ENCODE results near the gene NNAT. TPM values are rescaled to one million over a fixed set of nuclear protein-coding genes. Genes with fewer than 3 reads are reported as not detected.
"Not testable (repeated sequence)": the region's sequence is repeated elsewhere in the genome, so short reads cannot be mapped to it uniquely, and the experiment has no call there.

NNAT gene, protein sequence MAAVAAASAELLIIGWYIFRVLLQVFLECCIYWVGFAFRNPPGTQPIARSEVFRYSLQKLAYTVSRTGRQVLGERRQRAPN
- under 1 TPM; 0.23 to 0.36 TPM for total RNA-seq

DNA sequence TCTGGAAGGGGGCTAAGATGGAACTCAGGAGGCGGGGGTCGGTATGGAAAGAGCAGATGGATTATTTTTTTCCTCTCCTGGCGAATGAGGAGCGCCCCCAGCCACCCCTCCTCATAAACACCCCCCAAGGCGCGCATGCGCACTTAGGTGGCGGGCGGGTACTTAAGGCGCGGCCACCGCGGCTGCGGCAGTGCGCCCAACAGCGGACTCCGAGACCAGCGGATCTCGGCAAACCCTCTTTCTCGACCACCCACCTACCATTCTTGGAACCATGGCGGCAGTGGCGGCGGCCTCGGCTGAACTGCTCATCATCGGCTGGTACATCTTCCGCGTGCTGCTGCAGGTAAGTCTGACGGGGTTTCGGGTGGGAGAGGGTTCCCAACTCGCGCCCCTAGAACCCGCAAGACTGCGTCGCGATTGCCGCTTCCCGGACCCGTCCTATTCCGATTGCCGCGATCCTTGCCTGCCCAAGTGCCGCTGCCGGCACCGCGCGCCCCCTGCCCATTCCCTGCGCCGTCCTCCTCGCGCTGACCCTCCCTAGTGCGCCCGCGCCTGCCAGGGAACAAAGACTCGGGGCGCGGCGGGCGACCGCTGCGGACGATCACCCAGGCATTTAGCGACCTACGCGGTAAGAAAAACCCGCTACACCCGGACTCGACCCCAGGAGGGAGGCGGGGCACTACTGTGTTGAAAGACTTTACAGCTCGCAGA lies at the start of gene NNAT:
TSS of gene NNAT (plus strand) at position 190 of the 711 bp plus-strand sequence. CDS start at position 272, 82 bp downstream.
- peak; percentile 15 for DNase-seq
- Mint-ChIP-seq H3K27me3 (no peaks in the 10 kb centered on the region), H3K4me1 (peaks cover 42% of the 10 kb centered on the region), H3K27ac (no peak within 1 kb of the TSS), H3K9me3 (no peaks in the 10 kb centered on the region), H3K4me3 (peak within 1 kb of the TSS; percentile 73), H3K36me3 (peaks cover 11% of the 10 kb centered on the region)

DNA sequence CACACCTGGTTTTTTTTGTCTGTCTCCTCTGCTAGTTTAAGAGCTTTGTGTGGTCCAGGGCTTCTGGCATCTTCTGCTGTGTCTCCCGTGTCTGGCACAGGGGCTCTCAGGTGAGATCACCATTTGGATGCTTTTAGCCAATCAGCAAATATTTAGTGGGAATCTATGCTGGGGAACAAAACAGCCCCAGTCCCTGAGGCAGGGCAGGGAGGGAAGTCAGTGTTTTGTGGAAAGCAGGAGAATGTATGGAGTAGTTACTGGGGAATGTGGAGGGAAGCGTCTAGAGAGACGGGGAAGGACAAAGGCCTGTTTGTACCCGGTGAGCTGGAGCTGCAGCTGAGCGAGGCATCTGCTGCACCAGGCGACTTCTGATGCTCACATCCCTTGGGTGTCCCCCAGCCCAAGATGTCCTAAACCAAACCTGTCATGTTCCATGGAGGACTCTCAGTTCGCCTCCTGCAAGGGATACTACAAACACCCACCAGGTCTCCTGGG lies 49.3 kb upstream of the NNAT start:
- H3K9me3 Mint-ChIP-seq, result no peaks in the 10 kb centered on the region
- no peak overlapping the region for H3K27ac Mint-ChIP-seq

DNA sequence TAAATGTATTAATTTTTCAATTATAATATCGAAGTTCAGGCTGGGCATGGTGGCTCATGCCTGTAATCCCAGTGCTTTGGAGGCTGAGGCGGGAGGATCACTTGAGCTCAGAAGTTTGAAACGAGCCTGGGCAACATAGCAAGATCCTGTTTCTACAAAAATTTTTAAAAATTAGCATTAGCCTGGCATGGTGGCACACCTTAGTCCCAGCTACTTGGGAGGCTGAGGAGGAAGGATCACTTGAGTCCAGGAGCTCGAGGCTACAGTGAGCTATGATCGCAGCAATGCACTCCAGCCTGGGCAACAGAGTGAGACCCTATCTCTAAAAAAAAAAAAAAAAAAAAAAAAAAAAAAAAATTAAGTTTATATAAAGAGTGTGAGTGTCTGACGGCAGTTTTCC lies 48.6 kb upstream of the NNAT start:
- H3K4me1 Mint-ChIP-seq, H3K27me3 Mint-ChIP-seq, DNase-seq, H3K4me3 Mint-ChIP-seq, H3K9me3 Mint-ChIP-seq, H3K36me3 Mint-ChIP-seq, H3K27ac Mint-ChIP-seq: not testable (repeated sequence)

More for the DNA sequence above, 49.3 kb upstream of the NNAT start:
- Mint-ChIP-seq H3K4me1 (no peaks in the 10 kb centered on the region), H3K27me3 (no peaks in the 10 kb centered on the region), H3K36me3 (no peaks in the 10 kb centered on the region), H3K4me3 (no peak overlapping the region)
- DNase-seq, result no peak

DNA sequence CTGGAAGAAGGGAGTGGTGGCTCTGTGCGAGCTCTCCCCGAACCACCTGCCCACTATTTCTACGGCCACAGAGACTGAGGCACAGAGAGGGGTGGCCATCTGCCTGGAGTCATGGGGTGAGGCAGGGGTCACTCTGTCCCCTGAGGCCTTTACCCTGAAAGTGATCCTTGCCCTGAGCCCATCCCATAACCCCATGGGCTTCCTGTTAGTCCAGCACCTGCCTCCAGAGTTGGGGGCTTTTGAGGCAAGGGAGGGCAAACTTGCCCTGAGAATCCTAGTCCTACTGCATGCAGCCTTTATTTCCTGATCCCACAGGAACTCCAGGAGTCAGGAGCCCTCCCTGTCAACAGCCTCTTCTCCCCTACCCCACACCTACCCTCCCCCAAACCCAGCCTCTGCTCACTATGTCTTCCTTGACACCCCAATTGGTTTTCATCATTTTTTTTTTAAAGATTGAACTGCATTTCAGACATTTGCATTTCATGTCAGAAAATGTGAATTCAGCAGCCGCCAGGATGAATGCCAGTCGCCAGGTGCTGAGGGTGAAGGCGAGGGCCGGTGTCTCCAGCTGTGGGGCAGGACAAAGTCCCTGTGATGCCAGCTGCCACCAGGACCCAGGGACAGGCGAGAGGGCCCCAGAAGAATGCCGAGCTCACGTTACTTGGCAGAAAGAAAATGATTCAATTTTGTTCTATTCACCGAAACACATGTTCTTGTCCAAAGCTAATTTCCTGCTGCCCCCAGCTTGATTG lies 47.6 kb upstream of the NNAT start:
- H3K4me1 Mint-ChIP-seq, result no peaks in the 10 kb centered on the region
- H3K36me3 Mint-ChIP-seq, result no peaks in the 10 kb centered on the region
- no peak overlapping the region for H3K4me3 Mint-ChIP-seq
- H3K27ac Mint-ChIP-seq, result no peak overlapping the region
- DNase-seq, result no peak
- H3K27me3 Mint-ChIP-seq, result no peaks in the 10 kb centered on the region
- H3K9me3 Mint-ChIP-seq, result no peaks in the 10 kb centered on the region

DNA sequence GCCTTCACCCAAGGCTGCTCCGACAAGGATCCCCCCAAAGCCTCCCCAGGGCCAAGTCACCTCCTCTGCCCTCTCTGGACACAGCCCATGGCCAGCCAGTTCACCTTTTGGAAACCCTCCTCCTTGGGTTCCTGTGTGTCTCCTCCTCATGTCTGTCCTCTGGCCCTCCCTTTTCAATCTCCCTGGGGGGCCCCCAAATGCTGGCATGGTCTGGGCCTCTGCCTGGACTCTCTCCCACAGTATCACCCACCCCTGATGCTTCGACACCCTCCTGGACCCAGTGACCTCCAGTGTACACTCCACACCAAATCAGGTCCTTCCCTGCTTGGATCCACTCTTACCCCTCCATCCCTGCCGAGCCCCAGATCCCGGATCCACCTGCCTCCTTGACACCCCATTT lies 46.7 kb upstream of the NNAT start:
- Mint-ChIP-seq H3K4me1 (no peaks in the 10 kb centered on the region), H3K4me3 (no peak overlapping the region), H3K27ac (no peak overlapping the region), H3K9me3 (no peaks in the 10 kb centered on the region), H3K36me3 (no peaks in the 10 kb centered on the region), H3K27me3 (no peaks in the 10 kb centered on the region)
- no peak for DNase-seq

DNA sequence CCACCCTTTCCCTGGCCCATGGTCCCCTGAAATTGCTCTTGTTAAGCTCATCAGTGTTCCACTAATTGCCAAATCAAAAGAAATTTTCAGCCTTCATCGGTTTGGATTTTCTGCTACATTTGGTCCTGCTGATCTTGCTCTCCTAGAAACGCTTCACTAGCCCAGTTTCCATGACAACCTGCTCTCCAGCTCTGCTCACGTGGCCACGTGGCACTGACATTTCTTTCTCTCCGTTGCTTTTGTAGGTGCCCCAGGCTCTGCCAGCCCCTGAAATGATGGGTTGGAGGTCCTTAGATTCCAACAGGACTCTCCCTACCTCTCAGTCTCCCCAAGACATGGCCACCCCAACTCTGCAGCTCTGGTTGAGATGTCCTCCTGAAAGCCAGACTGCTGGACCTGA lies 45.8 kb upstream of the NNAT start:
- no peak overlapping the region for H3K27ac Mint-ChIP-seq
- H3K9me3 Mint-ChIP-seq, result no peaks in the 10 kb centered on the region
- no peaks in the 10 kb centered on the region for H3K36me3 Mint-ChIP-seq
- no peak for DNase-seq
- H3K4me1 Mint-ChIP-seq, result no peaks in the 10 kb centered on the region
- H3K4me3 Mint-ChIP-seq, result no peak overlapping the region
- H3K27me3 Mint-ChIP-seq, result peaks cover 7% of the 10 kb centered on the region

DNA sequence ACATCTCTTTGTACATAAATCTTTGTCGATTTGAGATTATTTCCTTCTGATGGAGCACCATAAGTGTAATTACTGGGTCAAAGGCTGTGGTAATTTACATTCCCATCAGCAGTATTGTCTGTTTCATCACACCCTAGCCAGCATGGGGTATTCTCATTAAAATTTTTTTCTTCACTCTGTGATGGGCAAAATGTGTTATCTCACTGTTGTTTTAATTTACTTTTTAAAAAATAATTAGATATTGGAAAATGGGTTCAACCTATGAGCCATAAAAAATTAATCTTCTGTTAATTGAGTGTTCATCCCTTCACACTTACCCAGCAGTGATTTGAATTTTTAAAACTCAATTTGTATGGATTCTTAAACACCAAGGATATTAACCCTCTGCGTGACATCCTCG lies 44.0 kb upstream of the NNAT start:
- Mint-ChIP-seq H3K27me3 (peaks cover 17% of the 10 kb centered on the region), H3K9me3 (peaks cover 4% of the 10 kb centered on the region), H3K36me3 (no peaks in the 10 kb centered on the region), H3K4me3 (no peak overlapping the region), H3K27ac (no peak overlapping the region), H3K4me1 (no peaks in the 10 kb centered on the region)
- no peak for DNase-seq

DNA sequence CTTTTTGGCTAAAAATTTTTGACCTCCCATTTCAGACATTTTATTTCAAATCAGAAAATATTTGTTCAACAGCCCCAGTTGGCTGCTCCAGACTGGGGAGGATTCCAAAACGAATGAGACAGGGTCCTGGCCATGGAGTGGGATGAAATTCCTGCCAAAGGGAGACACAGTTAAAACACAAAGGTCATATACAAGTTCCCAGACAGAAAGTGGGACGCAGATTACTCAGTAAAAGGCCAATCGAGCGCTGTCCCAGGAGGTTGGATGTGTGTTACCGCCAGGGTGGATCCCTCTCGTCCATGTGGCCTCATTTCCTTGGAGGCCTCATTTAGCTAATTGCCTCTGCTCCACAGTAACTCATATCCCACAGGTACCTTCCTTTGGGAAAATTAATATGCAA lies 41.8 kb upstream of the NNAT start:
- no peak overlapping the region for H3K27ac Mint-ChIP-seq
- no peaks in the 10 kb centered on the region for H3K4me1 Mint-ChIP-seq
- H3K4me3 Mint-ChIP-seq, result no peak overlapping the region
- peaks cover 4% of the 10 kb centered on the region for H3K9me3 Mint-ChIP-seq
- peaks cover 17% of the 10 kb centered on the region for H3K27me3 Mint-ChIP-seq
- no peak for DNase-seq
- no peaks in the 10 kb centered on the region for H3K36me3 Mint-ChIP-seq

DNA sequence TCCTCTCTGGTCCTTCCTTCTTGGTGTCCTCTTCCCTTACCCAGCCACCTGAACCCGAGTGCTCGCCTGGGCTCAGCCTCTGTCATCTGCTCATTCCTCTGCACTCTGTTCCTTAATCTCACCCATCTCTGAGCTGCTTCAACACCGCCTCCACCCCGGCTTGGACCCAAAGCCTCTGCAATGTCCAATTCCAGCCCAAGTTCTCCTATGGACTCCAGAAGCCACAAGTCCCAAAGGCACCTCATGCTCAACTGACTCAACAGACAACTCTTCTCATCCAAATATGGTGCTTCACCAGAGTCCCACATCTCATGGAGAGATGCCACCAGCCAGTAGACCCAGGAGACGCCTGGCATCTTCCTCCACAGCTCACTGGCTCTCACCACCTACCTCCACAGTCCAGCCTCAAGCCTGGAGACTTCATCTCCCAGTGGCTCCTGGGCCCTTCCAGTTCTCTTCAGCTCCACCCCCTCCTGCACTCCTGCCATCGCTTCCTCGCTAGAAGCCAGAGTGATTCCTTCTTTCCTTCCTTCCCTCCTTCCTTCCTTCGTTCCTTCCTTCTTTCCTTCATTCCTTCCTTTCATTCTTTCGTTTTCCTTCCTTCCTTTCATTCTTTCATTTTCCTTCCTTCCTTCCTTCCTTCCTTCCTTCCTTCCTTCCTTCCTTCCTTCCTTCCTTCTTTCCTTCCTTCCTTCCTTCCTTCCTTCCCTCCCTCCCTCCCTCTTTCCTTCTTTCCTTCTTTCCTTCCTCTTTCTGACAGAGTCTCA lies 40.9 kb upstream of the NNAT start:
- Mint-ChIP-seq H3K4me3 (no peak overlapping the region), H3K27ac (no peak overlapping the region), H3K27me3 (peaks cover 21% of the 10 kb centered on the region), H3K4me1 (no peaks in the 10 kb centered on the region), H3K36me3 (no peaks in the 10 kb centered on the region), H3K9me3 (peaks cover 4% of the 10 kb centered on the region)
- DNase-seq, result no peak

DNA sequence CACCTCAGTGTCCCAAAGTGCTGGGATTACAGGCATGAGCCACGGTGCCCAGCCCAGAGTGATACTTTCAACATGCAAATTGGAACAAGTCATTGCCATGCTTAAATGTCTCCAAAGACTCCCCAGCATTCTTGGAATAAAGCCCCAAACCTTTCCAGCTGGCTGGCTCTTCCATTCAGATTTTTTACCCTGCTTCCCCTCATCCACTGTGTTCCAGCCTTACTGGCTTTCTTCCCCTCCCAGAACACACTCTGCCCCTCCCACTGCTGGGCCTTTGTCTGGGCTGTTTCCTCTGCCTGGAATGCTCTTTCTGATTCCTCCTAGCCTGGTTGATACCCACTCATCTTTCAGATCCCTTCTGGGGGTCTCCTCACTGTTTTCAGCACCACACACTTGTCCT lies 40.1 kb upstream of the NNAT start:
- H3K4me1 Mint-ChIP-seq, result no peaks in the 10 kb centered on the region

DNA sequence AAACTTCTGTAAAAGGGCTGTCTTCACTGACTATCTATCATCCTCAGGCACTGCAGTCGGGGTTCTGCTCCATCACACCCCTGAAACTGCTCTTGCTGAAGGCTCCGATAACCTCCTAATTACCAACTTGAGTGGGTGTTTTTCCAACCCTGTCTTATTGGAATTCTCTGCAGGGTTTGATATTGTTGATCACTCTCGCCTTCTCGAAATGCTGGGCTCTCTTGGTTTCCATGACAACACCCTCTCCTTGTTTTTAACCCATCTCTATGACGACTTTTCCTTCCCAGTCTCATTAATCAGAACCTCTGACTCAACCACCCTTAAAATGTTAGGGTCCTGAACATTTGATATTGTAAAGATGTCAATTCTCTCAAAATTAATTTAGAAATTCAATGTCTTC lies 39.4 kb upstream of the NNAT start:
- Mint-ChIP-seq H3K36me3 (no peaks in the 10 kb centered on the region), H3K27ac (no peak overlapping the region), H3K27me3 (peaks cover 21% of the 10 kb centered on the region), H3K9me3 (peaks cover 4% of the 10 kb centered on the region), H3K4me3 (no peak overlapping the region), H3K4me1 (no peaks in the 10 kb centered on the region)
- DNase-seq, result no peak

More for the DNA sequence above, 40.1 kb upstream of the NNAT start:
- H3K27ac Mint-ChIP-seq, result no peak overlapping the region
- peaks cover 21% of the 10 kb centered on the region for H3K27me3 Mint-ChIP-seq
- H3K4me3 Mint-ChIP-seq, result no peak overlapping the region
- no peak for DNase-seq
- peaks cover 4% of the 10 kb centered on the region for H3K9me3 Mint-ChIP-seq
- H3K36me3 Mint-ChIP-seq, result no peaks in the 10 kb centered on the region

DNA sequence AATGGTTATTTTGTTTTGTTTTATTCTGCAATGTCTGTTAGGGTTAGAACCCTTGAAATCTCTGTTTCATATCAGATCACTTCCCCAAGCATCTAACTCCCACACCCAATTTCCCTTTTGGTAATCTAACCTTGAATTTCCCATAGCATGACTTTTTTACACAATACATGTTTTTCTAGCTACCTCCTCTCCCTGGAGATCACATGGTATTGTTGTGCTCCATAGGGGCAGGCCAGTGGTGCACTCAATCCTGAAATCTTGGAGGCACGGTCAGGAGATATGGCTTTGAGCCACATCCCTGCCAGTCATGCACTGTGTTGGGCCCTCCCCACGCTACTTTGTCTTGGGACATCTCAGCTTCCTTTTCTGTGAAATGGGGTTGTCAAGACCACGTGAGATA lies 36.7 kb upstream of the NNAT start:
- no peak overlapping the region for H3K27ac Mint-ChIP-seq
- H3K4me1 Mint-ChIP-seq, result no peaks in the 10 kb centered on the region
- no peak for DNase-seq
- H3K27me3 Mint-ChIP-seq, result peaks cover 21% of the 10 kb centered on the region
- no peak overlapping the region for H3K4me3 Mint-ChIP-seq
- no peaks in the 10 kb centered on the region for H3K36me3 Mint-ChIP-seq
- H3K9me3 Mint-ChIP-seq, result peaks cover 4% of the 10 kb centered on the region

DNA sequence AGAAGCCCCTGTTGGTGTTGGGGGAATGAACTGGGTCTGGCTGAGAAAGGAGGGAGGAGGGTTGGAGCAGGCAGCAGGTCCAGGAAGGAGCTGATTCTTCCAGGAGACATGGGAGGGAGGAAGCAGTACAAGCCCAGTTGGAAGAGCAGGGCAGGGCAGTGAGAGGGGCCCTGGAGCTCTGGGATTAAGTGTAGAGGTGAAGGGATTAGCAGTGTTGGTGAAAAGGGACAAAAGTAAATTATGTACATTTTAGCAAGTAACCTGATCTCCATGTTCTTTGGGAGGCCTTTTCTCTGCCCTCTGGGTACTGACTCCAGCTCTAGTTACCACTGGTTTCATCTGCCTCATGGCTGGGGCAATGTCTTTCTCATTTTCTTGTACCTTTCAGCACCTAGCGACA lies 34.8 kb upstream of the NNAT start:
- DNase-seq, H3K9me3 Mint-ChIP-seq: not testable (repeated sequence)

DNA sequence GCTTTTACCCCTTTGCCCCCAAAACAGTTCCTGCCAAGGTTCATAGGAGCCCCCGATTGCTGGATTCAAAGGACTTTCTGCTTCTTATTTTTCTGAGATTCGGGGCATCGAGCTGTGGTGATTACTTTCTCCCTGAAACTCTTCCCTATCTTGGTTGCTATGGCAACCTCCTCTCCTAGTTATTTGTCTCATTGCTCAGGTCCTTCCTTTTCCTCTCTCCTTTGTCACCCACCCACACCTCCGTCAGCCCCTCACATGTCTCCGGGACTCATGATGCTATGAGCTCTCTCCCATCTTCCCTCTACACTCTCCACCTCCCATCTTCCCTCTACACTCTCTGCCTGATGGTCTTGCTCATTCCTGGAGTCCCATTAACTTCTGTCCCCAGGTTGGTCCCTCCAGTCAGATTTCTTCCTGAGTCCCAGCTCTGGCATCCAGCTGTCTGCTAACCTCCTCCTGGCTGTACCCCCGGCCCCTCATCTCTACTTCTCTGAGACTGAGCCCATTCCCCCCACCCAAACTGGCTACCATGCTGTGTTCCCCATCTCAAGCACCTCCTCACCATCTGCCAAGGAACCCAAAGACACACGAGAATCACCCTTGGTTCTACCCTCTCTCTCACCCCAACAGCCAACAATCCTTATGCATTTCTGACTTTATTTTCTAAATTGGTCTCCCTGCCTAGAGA lies 30.2 kb upstream of the NNAT start:
- Mint-ChIP-seq H3K9me3 (no peaks in the 10 kb centered on the region), H3K27ac (no peak overlapping the region), H3K36me3 (peaks cover 2% of the 10 kb centered on the region), H3K27me3 (no peaks in the 10 kb centered on the region), H3K4me1 (no peaks in the 10 kb centered on the region), H3K4me3 (no peak overlapping the region)
- DNase-seq, result no peak

More for the DNA sequence above, 34.8 kb upstream of the NNAT start:
- not testable (repeated sequence) for H3K27me3 Mint-ChIP-seq, H3K27ac Mint-ChIP-seq, H3K4me1 Mint-ChIP-seq, H3K4me3 Mint-ChIP-seq, H3K36me3 Mint-ChIP-seq
